ENCODE measurements around the gene ALDOB.
"Not testable (repeated sequence)": the region's sequence is repeated elsewhere in the genome, so short reads cannot be mapped to it uniquely, and the experiment has no call there.

Gene ALDOB

DNA sequence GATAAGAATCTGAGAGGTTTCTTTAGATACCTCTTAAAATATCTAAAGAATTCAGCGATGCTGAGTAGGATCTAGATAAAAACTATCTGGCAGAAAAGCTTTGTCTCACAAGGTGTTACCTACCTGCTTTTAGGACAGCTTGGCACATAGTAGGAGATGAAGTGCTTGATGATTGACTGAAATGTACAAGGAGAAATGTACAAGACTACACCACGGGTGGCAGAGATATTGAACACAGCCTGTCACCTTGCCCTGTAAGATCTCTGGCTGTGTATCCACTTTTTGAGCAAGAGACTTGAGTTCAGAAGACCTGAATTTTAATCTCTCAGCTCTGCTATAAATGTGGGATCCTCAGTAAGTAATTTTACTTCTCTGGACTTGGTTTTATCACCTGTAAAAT lies 15.7 kb downstream of the ALDOB start:
- no peak for DNase-seq

DNA sequence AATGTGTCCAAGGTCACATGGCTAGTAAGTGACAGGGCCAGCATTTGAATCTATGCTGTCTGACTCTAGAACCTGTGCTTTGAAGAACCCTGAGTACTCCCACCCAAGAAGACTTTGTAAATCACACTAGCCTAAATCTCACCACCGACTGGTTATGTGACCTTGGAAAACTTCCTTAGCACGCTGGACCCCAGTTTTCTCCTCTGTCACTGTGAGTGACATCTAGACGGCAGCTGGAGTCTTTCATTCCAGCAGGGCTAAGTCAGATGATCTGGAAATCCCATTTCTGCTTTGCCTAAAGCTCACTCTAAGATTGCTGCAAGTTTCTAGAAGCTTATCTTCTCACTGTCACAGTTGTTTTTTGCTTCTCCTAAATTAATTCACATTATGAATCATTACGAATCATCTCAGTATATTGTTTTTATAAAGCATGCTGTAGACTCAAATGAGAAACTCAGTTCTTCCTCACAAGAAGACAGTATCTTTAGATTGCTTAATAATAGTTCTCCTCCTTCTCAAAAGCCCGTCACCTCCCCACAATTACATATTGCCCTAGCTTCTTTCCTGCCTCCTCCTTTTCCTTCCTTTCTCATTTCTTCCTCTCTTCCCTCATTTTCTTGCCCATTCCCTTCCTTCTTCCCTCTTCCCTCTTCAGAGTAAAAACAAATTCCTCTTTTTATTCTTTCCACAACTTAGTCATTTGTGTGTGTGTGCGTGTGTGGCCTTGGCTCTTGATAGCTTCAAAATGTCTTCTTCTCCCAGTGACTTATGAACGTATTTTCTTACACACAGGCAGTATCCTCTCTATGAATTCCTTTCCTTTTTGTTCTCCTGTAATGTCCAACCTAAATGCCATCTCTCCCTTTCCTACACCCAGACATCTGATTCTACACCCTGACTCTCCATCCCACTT lies 16.8 kb downstream of the ALDOB start:
- no peak for DNase-seq

DNA sequence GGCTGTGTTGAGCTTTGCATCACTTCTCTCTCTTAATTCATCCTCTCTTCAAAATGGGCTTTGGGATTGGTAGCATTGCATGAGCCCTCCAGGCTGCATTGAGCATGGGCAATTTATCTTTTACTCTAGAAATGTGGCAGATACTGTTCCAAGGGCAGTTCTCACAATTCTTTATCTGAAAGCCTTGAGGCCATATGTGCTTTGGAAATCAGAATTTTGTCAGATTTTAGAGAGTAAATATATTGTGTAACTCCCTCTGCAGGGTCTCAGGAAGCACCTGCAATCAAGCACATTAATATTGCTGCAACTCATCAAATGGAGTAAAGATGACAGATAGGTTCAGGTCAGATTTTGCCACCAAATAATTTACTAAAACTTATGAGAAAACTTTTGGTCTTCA lies 17.6 kb downstream of the ALDOB start:
- DNase-seq = no peak

DNA sequence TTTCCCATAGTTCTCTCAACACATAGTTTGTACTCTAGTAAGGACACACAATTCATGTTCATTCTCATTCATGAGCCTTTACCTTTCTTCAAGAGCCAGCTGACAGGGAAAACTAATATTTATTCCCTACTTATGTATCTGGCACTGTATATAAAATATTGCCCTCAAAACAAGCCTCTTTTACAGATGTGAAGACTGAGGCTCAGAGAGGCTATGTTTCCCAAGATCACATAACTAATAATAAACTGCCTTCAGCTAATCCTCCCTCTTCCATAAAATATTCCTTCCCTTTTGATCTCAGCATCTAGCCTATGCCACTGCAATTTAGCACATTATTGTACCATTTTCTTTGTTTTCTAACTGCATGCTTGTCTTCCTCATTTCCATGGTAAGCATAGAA lies 18.2 kb downstream of the ALDOB start:
- no peak for DNase-seq

DNA sequence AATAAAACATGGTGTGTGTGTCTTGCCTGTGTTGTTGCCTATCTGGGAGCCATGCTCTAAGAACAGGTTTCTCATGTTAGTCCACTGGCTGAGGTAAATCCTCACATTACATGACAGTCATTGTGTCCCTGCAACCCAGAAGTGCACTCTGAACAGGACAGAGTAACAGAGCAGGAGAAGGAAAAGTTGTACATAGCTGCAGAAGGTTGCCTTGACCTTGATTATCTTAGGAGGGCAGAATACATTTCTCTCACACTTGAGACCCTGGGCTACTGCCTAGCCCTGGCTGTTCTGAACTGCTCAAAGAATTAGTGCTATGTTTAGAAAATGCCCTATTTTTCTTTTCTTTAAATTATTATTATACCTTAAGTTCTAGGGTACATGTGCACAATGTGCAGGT lies 20.0 kb downstream of the ALDOB start:
- no peak for DNase-seq

DNA sequence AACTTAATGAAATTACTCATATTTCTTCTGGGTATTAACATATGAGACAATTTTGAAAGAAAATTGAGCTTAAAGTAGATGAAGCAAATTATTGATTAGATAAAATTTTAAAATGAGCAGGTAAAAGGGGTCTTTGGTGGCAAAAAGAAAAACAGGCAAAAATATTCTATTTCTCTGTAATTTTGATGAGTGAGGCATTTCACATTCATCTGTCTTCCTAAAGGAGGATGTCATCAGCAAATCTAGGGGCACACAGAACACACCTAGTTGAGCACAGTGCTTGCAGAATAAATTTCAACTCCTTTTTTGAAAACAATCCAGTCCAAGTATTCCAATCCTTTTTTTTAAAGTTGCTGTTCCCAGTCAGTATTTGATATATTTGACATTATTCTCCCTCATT lies 20.7 kb downstream of the ALDOB start:
- no peak for DNase-seq

DNA sequence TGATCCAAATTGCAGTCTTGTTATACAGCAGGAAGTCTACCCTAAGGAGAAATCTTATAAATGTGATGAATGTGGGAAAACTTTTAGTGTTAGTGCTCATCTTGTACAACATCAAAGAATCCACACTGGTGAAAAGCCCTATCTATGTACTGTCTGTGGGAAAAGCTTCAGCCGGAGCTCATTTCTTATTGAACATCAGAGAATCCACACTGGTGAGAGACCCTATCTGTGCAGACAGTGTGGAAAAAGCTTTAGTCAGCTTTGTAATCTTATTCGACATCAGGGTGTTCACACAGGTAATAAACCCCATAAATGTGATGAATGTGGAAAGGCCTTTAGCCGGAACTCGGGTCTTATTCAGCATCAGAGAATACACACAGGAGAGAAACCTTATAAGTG lies 26.5 kb downstream of the ALDOB start:
- DNase-seq = no peak

DNA sequence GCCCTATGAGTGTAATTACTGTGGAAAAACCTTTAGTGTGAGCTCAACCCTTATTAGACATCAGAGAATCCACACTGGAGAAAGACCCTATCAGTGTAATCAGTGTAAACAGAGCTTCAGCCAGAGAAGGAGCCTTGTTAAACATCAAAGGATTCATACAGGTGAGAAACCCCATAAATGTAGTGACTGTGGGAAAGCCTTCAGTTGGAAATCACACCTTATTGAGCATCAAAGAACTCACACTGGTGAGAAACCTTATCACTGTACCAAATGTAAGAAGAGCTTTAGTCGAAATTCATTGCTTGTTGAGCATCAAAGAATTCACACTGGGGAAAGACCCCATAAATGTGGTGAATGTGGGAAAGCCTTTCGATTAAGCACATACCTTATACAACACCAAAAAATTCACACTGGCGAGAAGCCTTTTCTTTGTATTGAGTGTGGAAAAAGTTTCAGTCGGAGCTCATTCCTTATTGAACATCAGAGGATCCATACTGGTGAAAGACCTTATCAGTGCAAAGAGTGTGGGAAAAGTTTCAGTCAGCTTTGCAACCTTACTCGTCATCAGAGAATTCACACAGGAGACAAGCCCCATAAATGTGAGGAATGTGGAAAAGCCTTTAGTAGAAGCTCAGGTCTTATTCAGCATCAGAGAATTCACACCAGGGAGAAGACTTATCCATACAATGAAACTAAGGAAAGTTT lies 27.0 kb downstream of the ALDOB start:
- DNase-seq = no peak

DNA sequence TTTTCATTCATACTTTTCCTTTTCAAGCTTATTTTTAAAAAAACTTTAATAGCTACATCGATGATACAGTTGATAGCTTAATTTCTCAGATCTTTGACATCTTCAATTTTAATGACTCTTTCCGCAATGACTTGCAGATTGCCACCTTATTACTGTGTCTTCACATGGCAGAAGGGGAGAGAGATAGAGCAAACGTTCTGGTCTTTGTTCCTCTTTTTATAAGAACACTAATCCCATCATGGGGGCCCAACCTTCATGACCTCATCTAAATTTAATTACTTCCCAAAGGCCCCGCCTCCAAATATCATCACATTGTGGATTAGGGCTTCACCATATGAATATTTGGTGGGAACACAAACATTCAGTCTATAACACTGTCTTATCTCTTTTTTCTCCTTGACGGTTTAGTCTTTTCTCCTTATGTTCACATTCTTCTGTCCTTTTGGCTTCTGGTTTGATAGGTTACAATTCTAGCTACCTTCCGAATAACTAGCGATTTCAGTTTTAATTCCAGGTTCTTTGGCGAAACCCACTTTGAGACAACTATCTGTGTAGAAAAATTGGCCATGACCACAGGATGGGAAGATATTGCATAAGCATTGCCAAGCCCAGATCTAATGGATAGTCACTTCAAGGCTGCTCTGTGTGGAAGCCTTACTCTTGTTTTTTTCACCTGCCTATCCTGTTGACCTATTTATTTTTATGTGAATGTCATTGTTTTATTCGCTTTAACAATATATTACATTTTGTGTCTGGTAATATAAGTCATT lies 31.9 kb downstream of the ALDOB start:
- no peak for DNase-seq

DNA sequence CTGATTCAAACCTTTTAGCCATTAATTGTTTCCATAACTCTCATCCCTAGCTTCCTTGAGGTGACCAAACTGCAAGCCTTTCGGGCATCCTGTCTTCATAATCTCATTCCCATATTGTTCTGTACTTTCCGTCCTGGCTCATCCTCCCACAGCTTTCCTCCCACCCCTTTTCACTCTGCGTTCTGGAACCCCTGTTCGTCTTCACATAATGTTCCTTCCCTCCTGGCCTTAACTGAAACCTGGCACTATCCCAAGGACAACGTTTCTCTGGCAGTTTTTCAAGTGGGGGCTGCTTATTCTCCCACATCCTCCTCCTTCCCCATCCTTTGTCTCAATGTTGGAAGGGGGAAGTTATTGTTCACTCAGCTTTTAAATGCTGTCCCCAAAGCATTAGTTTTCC lies 35.5 kb downstream of the ALDOB start:
- no peak for DNase-seq

DNA sequence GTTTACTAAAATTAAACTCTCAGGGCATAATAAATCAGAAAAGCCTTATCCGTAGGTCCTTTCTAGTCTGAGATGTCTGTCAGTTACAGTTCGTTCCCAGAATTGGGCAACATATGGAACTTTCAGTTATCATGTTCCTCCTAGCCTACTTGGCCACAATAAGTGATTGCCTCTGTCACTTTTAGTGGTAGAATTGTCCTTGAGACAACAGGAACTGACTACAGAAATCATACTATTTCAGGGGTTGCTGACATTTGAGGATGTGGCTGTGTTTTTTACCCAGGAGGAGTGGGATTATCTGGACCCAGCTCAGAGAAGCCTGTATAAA lies 36.0 kb downstream of the ALDOB start:
- DNase-seq = no peak

DNA sequence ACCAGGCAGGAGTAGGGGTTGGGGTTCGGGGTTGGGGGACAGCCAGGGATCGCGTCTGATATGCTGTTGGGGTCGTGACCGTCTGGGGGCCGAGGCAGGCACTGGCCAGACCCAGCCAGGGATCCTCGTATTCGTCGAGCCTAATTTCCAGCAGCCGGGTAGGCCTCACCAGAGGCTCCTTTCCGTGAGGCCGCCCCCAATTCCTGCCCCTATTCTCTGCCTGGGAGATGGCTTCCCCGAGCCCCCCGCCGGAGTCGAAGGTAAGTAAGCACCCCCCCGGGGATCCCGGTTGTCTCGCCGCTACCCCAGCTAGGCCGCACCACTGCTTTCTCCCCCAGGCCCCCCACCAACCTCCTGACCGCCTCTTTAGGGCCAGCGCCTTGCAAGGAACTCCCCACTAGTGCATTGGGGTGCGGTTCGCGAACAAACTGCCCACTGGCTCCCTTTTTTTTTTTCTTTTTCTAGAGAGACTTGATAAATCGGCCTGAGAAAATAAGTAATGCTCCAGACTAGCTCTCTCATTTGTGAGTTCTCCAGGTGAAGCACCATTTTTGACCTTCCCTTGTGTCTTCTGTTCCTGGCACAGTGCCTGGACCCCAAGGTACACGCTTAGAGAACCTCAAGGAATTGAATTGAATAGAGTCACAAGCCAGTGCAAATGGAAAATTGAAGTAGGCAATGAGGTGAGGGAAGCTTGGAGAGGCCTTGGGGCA lies 36.5 kb downstream of the ALDOB start:
- no peak for DNase-seq

DNA sequence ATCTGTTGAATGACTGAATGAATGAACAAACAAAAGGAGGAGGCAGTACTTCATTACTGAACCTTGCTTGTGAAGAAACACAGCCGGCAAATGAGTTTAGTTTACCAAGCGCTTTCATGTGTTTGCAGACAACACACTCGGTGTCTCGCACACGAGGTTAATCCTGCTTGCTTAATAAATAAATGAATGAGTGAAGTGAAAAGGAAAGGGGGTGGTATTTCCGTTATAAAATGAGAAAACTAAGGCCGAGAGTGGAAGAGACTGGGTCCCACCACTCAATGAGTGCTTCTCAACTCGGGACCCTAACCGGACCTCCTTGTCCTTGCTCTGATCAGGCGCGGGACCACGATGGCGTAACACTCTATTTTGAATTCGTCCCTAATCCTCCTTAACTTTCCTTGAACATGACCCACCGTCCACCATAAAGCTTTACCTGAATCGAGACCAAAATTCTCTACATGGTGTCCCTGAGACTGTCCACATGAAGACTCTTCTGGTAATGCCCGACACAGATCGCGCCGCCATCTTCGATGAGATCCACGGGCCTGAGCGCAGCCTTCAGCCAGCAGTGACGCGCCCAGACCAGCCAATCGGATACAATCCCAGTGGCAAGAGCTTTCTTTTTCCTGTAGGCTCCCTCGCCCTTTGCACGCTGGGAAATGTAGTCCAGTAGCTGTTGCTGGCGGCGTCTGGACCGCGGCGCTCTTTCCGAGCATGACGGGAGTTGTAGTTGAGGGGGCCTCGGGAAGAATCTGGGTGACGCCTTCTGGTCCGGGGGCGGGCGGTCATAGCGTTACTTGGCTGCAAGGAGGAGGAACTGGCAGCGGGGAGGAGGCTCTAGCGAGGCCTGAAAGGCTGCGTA lies 37.3 kb downstream of the ALDOB start, which contains the start of the genes MRPL50 and ZNF189:
TSS of gene MRPL50 (minus strand) at position 551 of the 862 bp plus-strand sequence. CDS start at position 525, 26 bp downstream.
TSS of gene ZNF189 (plus strand) at position 784 of the 862 bp plus-strand sequence. CDS start 306 bp downstream, outside the sequence.
- DNase-seq = no peak

DNA sequence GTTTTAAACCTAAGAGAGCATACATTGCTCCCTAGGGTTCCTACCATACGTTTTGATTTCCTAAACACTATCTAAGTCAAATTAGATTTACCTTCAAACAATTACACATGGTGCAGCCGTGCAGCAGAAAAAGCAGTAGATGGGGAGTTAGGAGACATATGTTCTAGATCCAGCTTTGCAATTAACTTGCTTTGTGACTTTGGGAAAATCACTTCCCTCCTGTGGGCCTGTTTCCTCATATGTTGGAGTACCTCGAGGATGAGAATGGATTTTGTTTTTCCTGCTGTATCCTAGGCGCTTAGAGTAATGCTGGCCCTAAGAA lies 37.9 kb downstream of the ALDOB start:
- no peak for DNase-seq

DNA sequence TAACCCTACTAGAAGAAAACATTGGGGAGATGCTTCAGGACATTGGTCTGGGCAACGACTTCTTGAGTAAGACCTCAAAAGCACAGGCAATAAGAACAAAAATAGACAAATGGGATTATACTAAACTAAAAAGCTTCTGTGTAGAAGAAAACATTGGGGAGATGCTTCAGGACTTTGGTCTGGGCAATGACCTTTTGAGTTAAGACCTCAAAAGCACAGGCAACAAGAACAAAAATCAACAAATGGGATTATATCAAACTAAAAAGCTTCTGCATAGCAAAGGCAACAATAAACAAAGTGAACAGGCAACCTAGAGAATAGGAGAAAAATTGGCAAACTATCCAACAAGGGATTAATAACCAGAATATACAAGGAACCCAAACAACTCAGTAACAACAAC lies 40.9 kb downstream of the ALDOB start:
- DNase-seq = no peak

DNA sequence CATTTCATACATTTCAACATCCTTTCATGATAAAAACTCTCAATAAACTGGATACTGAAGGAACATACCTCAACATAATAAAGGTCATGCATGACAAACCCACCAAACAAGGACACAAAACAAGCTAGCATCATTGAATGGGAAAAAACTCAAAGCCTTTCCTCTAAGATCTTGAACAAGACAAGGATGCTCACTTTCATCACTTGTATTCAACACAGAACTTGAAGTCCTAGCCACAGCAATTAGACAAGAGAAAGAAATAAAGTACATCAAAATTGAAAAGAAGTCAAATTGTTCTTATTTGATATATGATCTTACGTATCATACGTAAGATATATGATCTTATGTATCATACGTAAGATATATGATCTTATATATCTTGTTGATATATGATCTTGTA lies 42.4 kb downstream of the ALDOB start:
- no peak for DNase-seq

DNA sequence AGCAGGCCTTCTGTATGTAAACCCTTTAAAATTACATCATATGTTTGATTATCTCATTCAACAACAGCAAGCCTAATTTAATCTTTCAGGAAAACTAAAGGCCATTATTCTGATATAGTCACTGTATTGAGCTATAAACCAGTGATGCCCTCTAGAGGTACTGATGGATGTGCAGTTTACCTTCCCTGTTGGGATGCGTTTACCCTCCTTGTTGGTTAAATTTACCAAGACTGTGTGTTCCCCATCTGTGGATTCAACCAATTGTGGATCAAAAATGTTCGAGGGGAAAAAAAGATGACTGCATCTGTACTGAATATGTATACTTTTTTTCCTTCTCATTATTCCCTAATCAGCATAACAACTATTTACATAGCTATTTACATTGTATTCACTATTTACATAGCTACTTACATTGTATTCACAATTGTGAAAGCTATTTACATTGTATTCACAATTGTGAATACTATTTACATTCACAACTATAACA lies 47.0 kb downstream of the ALDOB start:
- DNase-seq = no peak

DNA sequence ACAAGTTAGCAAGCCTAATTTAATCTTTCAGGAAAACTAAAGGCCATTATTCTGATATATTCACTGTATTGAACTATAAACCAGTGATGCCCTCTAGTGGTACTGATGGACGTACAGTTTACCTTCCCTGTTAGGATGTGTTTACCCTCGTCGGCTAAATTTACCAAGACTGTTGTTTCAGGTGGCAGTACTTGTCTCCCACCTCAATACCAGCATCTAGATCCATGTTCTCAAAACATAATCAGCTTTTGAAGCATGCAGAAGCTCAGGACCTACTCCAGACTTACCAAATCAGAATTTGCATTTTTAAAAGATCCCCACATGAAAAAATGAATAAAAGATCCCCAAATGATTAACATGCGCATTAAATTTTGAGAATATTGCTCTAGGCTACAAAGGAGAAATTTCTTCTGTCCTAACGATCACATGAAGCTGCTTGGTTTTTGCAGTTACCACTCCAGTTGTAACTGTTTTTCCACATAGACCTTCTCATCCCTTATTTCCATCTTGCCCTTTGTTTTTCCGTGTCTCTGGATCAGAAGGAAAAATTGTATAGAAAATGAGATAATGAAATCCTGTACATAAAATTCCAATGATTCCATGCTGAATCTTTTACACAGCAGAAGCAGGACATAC lies 47.6 kb downstream of the ALDOB start:
- DNase-seq = no peak

DNA sequence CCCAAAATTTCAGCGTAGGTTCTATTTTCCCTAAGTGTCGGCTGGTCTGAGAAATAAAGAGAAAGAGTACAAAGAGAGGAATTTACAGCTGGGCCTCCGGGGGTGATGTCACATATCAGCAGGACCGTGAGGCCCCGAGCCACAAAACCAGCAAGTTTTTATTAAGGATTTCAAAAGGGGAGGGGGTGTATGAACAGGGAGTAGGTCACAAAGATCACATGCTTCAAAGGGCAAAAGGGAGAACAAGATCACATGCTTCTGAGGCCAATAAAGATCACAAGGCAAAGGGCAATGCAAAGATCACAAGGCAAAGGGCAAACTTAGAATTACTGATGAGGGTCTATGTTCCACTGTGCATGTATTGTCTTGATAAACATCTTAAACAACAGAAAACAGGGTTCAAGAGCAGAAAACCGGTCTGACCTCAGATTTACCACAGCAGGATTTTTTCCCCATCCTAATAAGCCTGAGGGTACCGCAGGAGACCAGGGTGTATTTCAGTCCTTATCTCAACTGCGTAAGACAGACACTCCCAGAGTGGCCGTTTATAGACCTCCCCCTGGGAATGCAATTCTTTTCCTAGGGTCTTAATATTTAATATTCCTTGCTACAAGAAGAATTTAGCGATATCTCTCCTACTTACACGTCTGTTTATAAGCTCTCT lies 50.6 kb downstream of the ALDOB start, which contains the start of gene BAAT:
TSS of gene BAAT (minus strand) at position 134 of the 664 bp plus-strand sequence. CDS start 13,602 bp downstream, outside the sequence.
- DNase-seq = not testable (repeated sequence)

DNA sequence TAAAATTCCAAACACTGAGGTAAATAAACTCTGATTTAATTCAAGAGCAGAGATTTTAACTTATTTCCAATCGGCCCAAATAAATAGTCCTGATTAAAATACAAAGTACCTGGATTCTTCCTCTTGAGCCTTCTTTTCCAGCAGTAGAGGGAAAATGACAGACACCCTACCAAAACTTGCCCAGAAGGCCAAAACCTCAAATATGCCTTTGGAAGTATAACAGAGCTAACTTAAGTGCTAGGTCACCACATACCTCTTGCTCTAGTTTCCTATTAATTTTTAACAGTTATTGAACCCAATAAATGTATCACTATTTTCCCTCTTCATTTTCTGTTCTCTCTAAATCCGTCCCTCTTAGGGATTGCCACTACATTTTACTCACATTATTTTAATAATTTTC lies 52.2 kb downstream of the ALDOB start:
- DNase-seq = no peak
